H9 (cell line): Measurements from ENCODE around the gene DRGX. TPM values are rescaled to one million over a fixed set of nuclear protein-coding genes. Genes with fewer than 3 reads are reported as not detected.

ENCODE experiments used
- DNase-seq: peaks from one replicate; pipeline ENCODE4 v3.0.0-alpha.2; 2017
- H2AFZ ChIP-seq: one replicate; pipeline ENCODE4 v1.6.1; 2013; ENCODE audit warnings: mild to moderate bottlenecking, low read length, control low read depth, moderate library complexity
- H2AK5ac ChIP-seq: 2 replicates; pipeline ENCODE4 v1.6.1; 2013; ENCODE audit warnings: low read length, control low read depth, mixed read lengths; ENCODE audit not compliant: insufficient read length
- H2BK120ac ChIP-seq: one replicate; pipeline ENCODE4 v1.6.1; 2013; ENCODE audit warnings: low read depth, mild to moderate bottlenecking, low read length, control low read depth, inconsistent platforms; ENCODE audit not compliant: poor library complexity, severe bottlenecking
- H2BK12ac ChIP-seq: 2 replicates; pipeline ENCODE4 v1.6.1; 2013; ENCODE audit warnings: low read length, control low read depth, mixed read lengths, low read depth; ENCODE audit not compliant: insufficient read length
- H2BK15ac ChIP-seq: 2 replicates; pipeline ENCODE4 v1.6.1; 2013; ENCODE audit warnings: low read depth, low read length, control low read depth
- H2BK20ac ChIP-seq: one replicate; pipeline ENCODE4 v1.6.1; 2013; ENCODE audit warnings: low read depth, mild to moderate bottlenecking, low read length, control low read depth, inconsistent platforms; ENCODE audit not compliant: poor library complexity, severe bottlenecking
- H2BK5ac ChIP-seq: 2 replicates; pipeline ENCODE4 v1.6.1; 2013; ENCODE audit warnings: low read length, control low read depth, mixed read lengths; ENCODE audit not compliant: insufficient read length
- H3K14ac ChIP-seq: 2 replicates; pipeline ENCODE4 v1.6.1; 2013; ENCODE audit warnings: low read length, control low read depth; ENCODE audit not compliant: insufficient read depth
- H3K18ac ChIP-seq: 2 replicates; pipeline ENCODE4 v1.6.1; 2013; ENCODE audit warnings: low read depth, mild to moderate bottlenecking, mixed read lengths, low read length, control low read depth; ENCODE audit not compliant: insufficient read length
- H3K23ac ChIP-seq: 2 replicates; pipeline ENCODE4 v1.6.1; 2013; ENCODE audit warnings: low read length, control low read depth, mixed read lengths, low read depth; ENCODE audit not compliant: insufficient read length
- H3K23me2 ChIP-seq: 2 replicates; pipeline ENCODE4 v1.6.1; 2013; ENCODE audit warnings: low read depth, mild to moderate bottlenecking, mixed read lengths, low read length, control low read depth; ENCODE audit not compliant: insufficient read length, poor library complexity, severe bottlenecking
- H3K27ac ChIP-seq: 2 replicates; pipeline ENCODE4 v1.5.1; 2013; ENCODE audit warnings: low read length, control low read depth, mixed read lengths, low read depth; ENCODE audit not compliant: insufficient read length
- H3K27me3 ChIP-seq: 2 replicates; pipeline ENCODE4 v1.6.1; 2013; ENCODE audit warnings: low read length, control low read depth, inconsistent platforms; ENCODE audit not compliant: insufficient read depth
- H3K4ac ChIP-seq: 2 replicates; pipeline ENCODE4 v1.6.1; 2013; ENCODE audit warnings: low read depth, mild to moderate bottlenecking, control low read depth, inconsistent platforms, low read length, moderate library complexity
- H3K4me1 ChIP-seq: 2 replicates; pipeline ENCODE4 v1.6.1; 2013; ENCODE audit warnings: low read length, control low read depth, inconsistent platforms; ENCODE audit not compliant: insufficient read depth
- H3K4me2 ChIP-seq: 2 replicates; pipeline ENCODE4 v1.6.1; 2013; ENCODE audit warnings: low read length, control low read depth, mixed read lengths; ENCODE audit not compliant: insufficient read length, insufficient read depth
- H3K56ac ChIP-seq: 2 replicates; pipeline ENCODE4 v1.6.1; 2013; ENCODE audit warnings: low read depth, mild to moderate bottlenecking, mixed read lengths, low read length, control low read depth; ENCODE audit not compliant: insufficient read length
- H3K79me1 ChIP-seq: 2 replicates; pipeline ENCODE4 v1.6.1; 2013; ENCODE audit warnings: low read depth, mild to moderate bottlenecking, moderate library complexity, low read length, control low read depth, inconsistent platforms; ENCODE audit not compliant: insufficient read depth, poor library complexity, severe bottlenecking
- H3K79me2 ChIP-seq: 2 replicates; pipeline ENCODE4 v1.6.1; 2013; ENCODE audit warnings: low read length, control low read depth, inconsistent platforms; ENCODE audit not compliant: insufficient read depth
- H3K9ac ChIP-seq: 2 replicates; pipeline ENCODE4 v1.6.1; 2013; ENCODE audit warnings: low read length, control low read depth, mixed read lengths; ENCODE audit not compliant: insufficient read length; ENCODE audit errors: extremely low read depth
- H3K9me3 ChIP-seq: one replicate; pipeline ENCODE4 v1.6.1; 2013; ENCODE audit warnings: low read depth, low read length, inconsistent platforms; ENCODE audit not compliant: control insufficient read depth
- H3T11ph ChIP-seq: one replicate; pipeline ENCODE4 v1.6.1; 2013; ENCODE audit warnings: mild to moderate bottlenecking, low read length, control low read depth, inconsistent platforms
- H4K20me1 ChIP-seq: one replicate; pipeline ENCODE4 v1.6.1; 2013; ENCODE audit not compliant: control insufficient read depth, insufficient read length, insufficient read depth
- H4K5ac ChIP-seq: 2 replicates; pipeline ENCODE4 v1.6.1; 2013; ENCODE audit warnings: low read depth, mild to moderate bottlenecking, mixed read lengths, low read length, control low read depth; ENCODE audit not compliant: insufficient read length
- H4K8ac ChIP-seq: replicated peaks from 2 replicates; pipeline ENCODE4 v1.6.1; 2013; ENCODE audit warnings: low read length, control low read depth, mixed read lengths, low read depth; ENCODE audit not compliant: insufficient read length
- H4K91ac ChIP-seq: 2 replicates; pipeline ENCODE4 v1.6.1; 2013; ENCODE audit warnings: low read depth, mild to moderate bottlenecking, moderate library complexity, mixed read lengths, low read length, control low read depth; ENCODE audit not compliant: insufficient read length
- H3K27ac Mint-ChIP-seq, 3 experiments: 2 replicates in 2 of 3; 3 replicates in 1 of 3; pipeline ENCODE4 v1.8.0; 2020 to 2021; ENCODE audit warnings: mixed read lengths in 3 of 3, mild to moderate bottlenecking in 1 of 3, moderate library complexity in 1 of 3
- H3K27me3 Mint-ChIP-seq: 2 replicates; pipeline ENCODE4 v1.8.0; 2021; ENCODE audit warnings: low read depth, mild to moderate bottlenecking, moderate library complexity, mixed read lengths
- H3K36me3 Mint-ChIP-seq, 3 experiments: 2 replicates in 2 of 3; 3 replicates in 1 of 3; pipeline ENCODE4 v1.8.0; 2020 to 2021; ENCODE audit warnings: low read depth in 3 of 3, mixed read lengths in 3 of 3; ENCODE audit not compliant: insufficient read depth in 1 of 3
- H3K4me1 Mint-ChIP-seq, 2 experiments: 2 replicates each; pipeline ENCODE4 v1.8.0; 2020; ENCODE audit warnings: mixed read lengths in 2 of 2
- H3K4me3 Mint-ChIP-seq, 2 experiments: 2 replicates in 1 of 2; 3 replicates in 1 of 2; pipeline ENCODE4 v1.8.0; 2020 to 2021; ENCODE audit warnings: mild to moderate bottlenecking in 2 of 2, mixed read lengths in 2 of 2, moderate library complexity in 1 of 2
- H3K9me3 Mint-ChIP-seq, 2 experiments: 2 replicates in 1 of 2; 3 replicates in 1 of 2; pipeline ENCODE4 v1.8.0; 2020; ENCODE audit warnings: mild to moderate bottlenecking in 2 of 2, mixed read lengths in 2 of 2, moderate library complexity in 1 of 2
- CTCF ChIP-seq: fragments of 200-600 bp; sonication (generic); conservative IDR thresholded peaks from 3 replicates; pipeline ENCODE4 v1.8.0; 2021; ENCODE audit warnings: antibody characterized with exemption, mild to moderate bottlenecking
- total RNA-seq: library from RNA; stranded (reverse); gene quantifications from 2 replicates; pipeline ENCODE4 v1.2.1, GENCODE V29; 2021

The DRGX gene
- total RNA-seq, 1 experiment from 2014 or later = not detected

- Mint-ChIP-seq H3K9me3 (no peaks in the 10 kb centered on the region; a peak in 1 of 5 replicates), H3K27ac (no peak overlapping the region), H3K4me3 (no peak overlapping the region), H3K4me1 (no peaks in the 10 kb centered on the region), H3K27me3 (peaks cover 2% of the 10 kb centered on the region), H3K36me3 (no peaks in the 10 kb centered on the region; a peak in 2 of 7 replicates)
- no peak overlapping the region for H2BK15ac ChIP-seq
- no peak overlapping the region for H4K8ac ChIP-seq
- H4K91ac ChIP-seq = no peak overlapping the region
- H3K27me3 ChIP-seq = no peaks in the 10 kb centered on the region
- H3K79me2 ChIP-seq = no peaks in the 10 kb centered on the region
- H3K14ac ChIP-seq = no peak overlapping the region
- no peak overlapping the region for H2AFZ ChIP-seq
- no peak overlapping the region for H3K27ac ChIP-seq
- H4K5ac ChIP-seq = no peak overlapping the region
- no peak overlapping the region for H2BK12ac ChIP-seq
- no peak overlapping the region for H2AK5ac ChIP-seq
- H3K9ac ChIP-seq = no peak overlapping the region
- no peaks in the 10 kb centered on the region for H3K9me3 ChIP-seq
- no peak overlapping the region for H3K23ac ChIP-seq
- no peak overlapping the region for H3K4ac ChIP-seq
- no peak overlapping the region for H3K4me2 ChIP-seq
- no peaks in the 10 kb centered on the region for H3K4me1 ChIP-seq
- no peak overlapping the region for H3K56ac ChIP-seq
- H3K18ac ChIP-seq = no peak overlapping the region
- no peaks in the 10 kb centered on the region for H4K20me1 ChIP-seq
- H2BK120ac ChIP-seq = no peak overlapping the region
- H2BK5ac ChIP-seq = no peak overlapping the region
- no peak for DNase-seq
- no peaks in the 10 kb centered on the region for H3K23me2 ChIP-seq
- no peak overlapping the region for H2BK20ac ChIP-seq
- no peak overlapping the region for H3T11ph ChIP-seq
- no peaks in the 10 kb centered on the region for H3K79me1 ChIP-seq
- no peak for TF ChIP-seq CTCF
Observed at GRCh38 chr10:49350138-49350537, 45.8 kb downstream of the DRGX start.
